Stimulated activated CD4-positive, alpha-beta T cell treated with anti-CD3 and anti-CD28 coated beads, Interleukin-1b, Interleukin-23, amount 100 ng/mL, for 1 hour (primary cell): Measurements from ENCODE around the gene LGALSL.
"Not testable (repeated sequence)": the region's sequence is repeated elsewhere in the genome, so short reads cannot be mapped to it uniquely, and the experiment has no call there.

Experiments
- DNase-seq, 2 donors: peaks; one replicate each; pipeline ENCODE4 v3.0.0-alpha.2; 2020; ENCODE audit warnings: low read depth in 2 of 2

LGALSL gene

DNA sequence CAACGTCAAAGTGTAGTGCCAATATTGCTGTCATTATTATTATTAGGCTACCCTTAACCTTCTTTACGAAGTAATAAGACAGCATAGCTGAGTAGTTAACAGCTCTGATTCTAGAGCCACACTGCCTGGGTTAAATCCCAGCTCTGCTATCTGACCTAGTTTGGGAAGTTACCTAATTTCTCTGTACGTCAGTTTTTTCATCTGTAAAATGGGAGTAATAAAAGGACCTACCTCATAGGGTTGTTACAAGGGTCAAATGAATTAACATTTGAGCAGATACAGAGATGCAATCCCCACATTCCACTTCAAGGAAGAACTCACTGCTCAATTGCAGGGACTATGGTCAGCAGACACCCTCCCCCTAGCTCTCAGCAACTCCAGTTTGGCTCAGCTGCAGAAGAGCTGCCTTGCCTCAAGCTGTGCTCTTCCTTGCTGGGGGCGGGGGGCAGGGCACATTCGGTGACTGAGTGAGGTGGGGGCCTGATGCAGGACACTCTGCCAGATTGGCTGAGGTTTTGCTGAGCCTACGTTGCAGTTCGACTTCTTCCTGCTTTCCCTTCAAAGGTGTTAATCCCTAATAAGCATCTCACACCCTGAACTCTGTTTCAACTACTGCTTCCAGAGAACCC lies 11.0 kb upstream of the LGALSL start:
- no peak for DNase-seq

DNA sequence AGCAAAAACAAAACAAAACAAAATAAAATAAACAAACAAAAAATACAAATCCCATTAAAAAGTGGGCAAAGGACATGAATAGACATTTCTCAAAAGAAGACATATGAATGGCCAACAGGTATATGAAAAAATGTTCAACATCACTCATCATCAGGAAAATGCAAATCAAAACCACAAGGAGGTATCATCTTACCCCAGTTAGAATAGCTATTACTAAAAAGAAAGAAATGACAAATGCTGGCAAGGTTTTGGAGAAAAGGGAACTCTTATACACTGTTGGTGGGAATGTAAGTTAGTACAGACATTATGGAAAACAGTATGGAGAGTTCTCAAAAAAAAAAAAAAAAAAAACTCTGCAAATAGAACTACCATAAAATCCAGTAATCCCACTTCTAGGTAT lies 8.0 kb upstream of the LGALSL start:
- DNase-seq = not testable (repeated sequence)

DNA sequence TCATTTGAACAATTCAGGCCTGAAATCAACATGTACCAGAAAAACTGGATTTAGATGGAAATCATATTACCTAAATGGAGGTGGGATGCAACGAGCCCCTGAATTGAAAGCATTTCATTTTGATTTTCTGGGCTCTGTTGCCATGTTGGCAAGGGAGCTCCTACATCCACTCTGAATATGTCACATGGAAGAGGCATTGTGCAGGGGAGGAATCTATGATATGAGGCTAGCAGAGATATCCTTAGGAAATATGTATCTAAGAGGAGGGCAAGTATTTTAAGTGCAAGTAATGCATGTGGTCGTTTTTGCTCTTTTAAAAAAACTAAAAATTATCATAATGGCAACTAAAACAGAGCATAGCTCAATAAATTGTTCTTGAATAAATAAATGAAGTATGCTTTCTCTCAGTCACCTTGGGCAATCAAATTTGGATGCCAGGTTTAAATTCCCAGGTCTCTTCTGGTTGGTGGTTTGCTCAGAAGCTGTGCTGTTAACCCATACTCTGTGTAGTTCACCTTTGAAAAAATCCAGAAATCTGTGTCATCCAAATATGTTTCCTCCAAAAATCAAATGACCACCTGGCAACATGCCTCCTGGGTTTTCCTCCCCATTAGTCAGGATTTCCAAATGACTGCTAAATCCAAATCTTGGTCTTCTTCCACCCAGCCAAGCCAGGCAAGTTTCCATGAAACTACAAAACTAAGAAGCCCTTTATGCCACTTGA lies 6.5 kb upstream of the LGALSL start:
- DNase-seq = no peak

DNA sequence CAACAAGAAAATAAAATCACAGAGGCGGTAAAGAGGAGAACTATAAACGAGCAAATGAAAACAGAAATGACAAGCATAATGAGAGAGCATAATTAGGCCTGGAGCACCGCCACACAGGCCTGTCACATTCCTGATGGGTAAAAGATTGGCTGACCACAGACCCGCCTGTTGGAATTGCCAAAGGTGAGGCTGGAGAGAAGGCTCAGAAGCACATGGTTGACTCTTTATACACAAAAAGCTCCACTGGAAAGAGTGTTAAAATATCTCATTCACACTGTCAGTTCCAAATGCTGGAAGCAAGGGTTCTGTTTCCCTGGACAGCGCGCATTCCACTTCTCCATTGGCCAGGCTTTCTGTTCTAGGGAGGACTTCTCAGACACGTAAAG lies 5.9 kb upstream of the LGALSL start:
- no peak for DNase-seq

DNA sequence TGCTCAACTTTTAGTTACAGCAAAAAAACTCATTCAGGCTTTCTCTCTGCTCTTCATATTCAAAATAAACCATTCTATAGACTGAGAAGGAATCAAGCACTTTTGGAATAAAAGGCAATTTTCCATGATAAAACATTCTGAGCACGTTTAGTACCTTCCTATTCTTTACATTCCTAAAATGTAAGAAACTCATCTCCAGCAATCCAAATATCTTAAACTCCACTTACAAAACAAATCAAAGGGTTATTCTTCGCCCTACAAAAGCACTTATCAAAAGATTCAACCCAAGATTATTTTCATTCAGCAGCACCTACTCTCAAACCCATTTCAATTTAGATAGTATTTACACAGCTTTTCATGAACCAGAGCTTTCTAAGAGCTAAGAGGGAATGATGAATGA lies 2.9 kb upstream of the LGALSL start:
- DNase-seq = no peak

DNA sequence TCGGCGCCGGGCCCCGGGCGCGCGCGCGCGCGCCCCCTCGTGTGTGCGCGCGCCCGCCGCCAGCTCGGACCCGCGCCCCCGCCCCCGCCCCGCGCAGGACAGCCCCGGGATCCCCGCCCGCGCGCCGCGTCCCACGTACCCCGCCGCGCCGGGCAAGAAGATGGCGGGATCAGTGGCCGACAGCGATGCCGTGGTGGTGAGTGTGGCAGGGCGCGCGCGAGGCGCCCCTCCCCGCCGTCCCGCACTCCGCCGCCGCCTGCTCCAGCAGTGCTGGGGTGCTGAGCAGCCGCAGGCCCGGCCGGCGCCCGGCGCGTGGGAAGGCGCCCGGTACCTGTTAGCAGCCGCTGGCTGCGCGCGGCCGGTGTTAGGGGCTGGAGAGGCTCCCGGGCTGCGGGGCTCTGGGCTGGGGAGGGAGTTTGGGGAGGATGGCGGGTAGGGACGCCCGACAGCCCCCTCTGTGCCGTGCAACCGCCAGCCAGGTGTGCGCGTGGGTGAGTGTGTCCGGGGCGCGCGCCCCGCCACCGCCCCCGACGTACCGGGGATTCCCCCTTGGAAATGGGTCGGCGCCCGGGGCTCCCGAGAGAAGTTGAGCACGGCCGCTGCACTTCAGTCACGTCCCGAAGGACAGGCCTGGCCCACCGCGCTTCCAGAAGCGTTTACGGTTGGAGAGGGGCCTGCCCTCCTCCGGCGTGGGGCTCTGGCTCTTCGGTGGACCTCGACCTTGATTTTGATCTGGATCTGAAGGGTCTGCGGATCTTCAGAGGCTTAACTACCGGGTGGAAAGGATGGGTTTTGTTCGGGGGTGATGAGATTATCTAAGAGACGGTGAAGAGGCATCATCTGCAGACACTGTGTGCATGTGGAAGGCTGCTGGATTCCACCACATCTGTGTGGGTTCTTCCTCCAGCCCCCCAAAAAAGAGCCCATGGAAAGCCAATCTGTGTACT lies 697 bp downstream of the LGALSL start:
- peak in 1 of 2 donors; percentile 12 for DNase-seq

DNA sequence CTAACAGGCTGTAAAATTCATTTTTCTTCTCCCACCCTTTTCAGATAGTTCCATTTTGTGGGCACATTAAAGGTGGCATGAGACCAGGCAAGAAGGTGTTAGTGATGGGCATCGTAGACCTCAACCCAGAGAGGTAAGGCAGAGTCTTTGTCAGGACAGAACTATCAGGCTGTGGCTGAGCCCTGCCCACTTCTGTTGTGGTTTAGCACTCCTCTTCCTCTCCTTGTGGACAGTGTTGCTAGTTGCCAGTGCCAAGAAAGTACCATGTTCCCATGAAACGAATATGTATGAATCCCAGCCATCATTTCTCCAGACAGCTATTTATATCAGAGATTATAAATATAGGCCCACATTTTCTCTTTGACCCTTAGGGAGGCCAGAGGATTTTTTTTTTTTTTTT lies 1.6 kb downstream of the LGALSL start:
- no peak for DNase-seq

DNA sequence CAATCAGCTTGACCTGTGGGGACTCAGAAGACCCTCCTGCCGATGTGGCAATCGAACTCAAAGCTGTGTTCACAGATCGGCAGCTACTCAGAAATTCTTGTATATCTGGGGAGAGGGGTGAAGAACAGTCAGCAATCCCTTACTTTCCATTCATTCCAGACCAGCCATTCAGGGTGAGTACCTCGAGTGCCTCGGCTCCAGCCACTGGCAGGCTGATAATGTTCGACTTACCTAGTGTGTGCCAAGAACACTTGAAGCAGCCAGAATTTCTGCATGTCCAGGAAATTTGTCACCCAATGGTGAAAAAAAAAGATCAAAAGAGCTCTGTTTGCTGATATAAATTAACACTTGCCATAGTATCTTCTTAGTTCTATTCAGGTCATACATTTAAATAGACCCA lies 2.3 kb downstream of the LGALSL start:
- no peak for DNase-seq

DNA sequence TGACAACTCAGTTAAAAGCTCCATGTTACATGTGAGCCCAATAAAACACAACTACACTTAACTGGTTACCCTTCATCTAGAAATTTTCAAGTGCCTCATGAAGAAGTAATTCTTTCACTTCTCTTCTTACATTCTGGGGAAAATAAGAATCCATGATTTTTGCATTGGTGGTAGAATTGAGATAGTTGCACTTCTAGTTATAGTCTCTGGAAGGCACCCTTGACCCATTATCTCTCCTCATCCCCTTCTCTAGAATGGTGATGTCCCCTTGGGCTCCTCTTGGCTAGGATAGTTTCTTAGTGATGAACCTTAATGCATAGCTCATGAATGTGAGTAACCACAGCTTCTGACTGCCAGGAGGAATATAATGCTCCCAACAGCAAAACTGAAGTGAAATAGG lies 3.6 kb downstream of the LGALSL start:
- DNase-seq = no peak

DNA sequence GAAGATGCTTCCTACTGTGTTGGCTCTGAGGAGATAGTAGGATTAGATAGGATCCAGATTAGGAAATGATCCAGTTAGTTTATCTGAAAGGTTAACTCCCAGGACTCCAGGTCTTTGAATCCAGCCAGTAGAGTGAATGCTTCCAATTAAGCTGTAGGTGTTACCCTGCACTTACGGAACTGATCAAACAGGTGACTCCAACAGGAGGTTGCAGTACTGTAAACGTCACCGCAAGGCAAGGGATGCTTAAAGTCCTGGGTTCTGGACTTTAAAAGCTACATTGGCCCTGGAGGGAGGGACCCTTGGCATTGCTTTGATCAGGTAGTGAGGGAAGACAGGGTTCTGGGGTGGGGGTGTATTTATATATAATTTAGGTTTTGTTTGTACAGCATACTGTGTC lies 5.6 kb downstream of the LGALSL start:
- DNase-seq = no peak

DNA sequence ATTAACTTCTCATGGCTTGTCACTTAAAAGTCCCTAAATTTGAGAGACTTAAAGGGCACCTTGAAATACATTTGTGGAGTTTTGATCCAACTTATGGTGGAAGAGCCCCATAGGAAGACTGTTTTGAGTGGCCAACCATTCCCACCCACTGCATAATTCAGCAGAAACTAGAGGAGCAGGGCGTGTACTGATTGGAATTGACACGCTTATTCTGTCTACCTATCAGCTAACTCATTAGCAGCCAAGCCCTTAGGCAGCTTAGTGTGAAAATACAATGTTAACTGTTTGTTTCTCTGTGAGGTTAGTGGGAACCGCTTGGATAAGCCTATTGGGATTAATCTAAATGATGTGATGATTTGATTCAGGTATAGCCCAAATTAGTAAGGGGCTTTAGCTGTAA lies 6.4 kb downstream of the LGALSL start:
- DNase-seq = no peak

DNA sequence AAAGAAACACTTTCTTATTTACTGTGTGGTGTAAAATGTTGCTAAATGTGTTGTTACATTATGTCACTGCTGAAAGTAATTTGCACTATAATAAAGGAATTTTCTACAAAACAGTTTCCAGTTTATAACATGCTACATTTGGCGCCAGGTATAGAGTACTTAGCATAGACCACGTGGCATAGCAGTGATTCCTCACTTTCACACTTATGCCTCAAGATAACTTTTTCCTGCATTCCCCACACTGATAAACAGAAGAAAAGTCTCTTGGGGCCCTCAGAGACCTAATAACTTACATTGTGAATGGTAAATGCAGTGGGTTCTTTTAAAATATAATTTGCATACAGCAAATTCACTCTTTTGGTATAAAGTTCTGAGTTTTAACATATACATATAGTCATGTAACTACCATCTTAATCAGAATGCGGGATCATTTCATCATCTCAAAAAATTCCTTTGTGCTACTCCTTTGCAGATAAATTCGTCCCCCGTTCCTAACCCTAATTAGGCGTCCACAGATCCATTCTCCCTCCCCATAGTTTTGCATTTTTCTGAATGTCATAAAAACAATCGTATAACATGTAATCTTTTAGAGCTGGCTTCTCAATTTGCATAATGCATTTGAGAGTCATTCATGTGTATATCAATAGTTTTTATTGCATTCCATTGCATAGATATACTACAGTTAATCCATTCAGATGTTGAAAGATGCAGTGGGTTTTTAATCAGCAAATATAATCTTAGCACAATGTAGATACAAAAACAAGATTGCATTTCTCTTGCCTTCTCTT lies 7.5 kb downstream of the LGALSL start:
- no peak for DNase-seq

DNA sequence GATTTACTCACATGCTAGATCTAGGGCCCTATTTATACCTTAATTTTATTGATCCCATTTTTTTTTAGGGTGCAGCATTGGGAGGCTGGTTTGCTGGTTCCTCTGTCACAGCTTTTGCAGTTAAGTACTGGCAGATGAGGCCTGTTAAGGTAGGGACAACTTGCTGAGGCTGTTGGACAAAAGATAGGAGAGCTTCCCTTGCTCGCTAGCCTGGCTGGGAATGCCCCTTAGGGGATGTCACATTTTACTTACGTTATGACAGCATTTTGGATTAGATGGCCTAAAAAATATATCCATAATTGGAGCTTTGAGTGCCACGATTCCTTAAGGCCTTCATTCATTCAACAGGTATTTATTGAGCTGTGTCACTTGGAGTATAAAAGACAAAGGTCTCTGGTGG lies 8.2 kb downstream of the LGALSL start:
- DNase-seq = no peak

DNA sequence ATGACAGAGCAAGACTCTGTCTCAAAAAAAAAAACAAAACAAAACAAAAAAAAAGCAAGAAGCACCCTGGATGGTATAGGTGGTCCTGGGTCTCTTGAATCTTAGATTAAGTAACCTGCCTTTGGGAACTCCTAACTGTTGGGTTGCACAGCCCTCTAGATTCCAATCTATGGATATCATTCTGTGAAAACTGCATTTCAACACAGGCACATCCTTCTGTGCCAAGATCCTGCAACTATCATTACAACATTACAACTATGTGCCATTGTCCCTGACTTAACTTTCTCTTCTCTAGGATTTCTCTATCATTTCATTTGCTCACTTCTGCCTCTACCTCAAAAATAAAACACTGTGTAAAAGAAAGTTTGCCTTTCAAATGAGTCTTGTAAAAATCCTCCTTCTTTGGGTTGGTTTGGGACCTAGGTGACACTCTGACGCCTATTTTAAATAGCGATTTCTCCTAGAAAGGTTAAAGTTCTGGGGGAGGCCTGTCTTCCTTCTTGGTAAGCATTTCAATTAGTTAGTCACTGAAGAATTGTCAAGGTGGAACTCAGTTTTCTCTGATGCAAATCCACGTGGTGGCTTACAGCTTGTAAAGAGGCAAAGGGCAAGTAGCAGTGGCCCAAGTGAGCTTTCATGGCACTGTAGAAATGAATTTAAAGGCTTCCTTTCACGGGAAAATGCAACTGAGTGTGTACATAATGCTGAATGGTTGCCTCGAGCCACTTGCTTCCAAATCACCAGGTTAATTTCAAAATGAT lies 9.2 kb downstream of the LGALSL start:
- DNase-seq = no peak

DNA sequence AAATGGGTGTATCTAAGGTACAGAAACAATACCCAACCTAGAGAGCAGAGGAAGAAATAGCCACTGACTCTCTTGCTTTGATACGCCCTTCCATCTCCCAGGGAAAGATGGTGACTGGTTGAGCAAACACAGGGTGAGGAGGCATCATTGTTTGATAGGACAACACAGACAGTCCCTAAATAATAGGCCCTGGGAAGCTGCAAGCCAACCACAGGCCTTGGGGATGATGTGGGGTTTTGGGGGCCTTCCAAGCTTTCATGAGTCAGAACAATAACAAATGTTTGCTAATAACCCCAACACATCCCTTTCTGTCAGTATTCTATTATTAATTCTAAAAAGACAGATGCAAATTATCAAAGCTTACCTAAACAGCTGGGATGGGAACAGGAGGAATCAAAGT lies 9.8 kb downstream of the LGALSL start:
- DNase-seq = no peak

DNA sequence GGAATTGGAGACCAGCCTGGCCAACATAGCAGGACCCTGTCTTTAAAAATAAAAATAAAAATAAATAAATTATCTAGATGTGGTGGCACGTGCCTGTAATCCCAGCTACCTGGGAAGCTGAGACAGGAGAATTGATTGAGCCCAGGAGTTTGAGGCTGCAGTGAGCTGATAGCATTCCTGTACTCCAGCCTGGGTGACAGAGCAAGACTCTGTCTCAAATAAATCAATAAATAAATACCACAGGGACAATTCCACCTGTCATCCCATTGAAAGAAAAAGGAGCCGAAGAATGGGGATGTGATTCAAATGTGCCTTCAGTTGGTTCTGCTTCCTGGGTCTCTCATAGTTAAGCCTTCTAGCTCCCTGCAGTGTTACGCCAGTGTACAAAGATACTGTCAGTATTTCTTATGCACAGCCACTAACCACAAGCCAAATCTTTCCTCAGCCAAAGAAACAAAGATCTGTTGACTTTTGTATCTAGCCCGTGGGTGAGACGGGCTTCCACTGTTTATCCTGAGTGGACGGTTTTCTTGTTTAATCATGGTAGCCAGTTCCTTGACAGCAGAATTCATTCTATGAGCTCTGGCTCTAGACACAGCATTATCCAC lies 12.6 kb downstream of the LGALSL start:
- DNase-seq = no peak

DNA sequence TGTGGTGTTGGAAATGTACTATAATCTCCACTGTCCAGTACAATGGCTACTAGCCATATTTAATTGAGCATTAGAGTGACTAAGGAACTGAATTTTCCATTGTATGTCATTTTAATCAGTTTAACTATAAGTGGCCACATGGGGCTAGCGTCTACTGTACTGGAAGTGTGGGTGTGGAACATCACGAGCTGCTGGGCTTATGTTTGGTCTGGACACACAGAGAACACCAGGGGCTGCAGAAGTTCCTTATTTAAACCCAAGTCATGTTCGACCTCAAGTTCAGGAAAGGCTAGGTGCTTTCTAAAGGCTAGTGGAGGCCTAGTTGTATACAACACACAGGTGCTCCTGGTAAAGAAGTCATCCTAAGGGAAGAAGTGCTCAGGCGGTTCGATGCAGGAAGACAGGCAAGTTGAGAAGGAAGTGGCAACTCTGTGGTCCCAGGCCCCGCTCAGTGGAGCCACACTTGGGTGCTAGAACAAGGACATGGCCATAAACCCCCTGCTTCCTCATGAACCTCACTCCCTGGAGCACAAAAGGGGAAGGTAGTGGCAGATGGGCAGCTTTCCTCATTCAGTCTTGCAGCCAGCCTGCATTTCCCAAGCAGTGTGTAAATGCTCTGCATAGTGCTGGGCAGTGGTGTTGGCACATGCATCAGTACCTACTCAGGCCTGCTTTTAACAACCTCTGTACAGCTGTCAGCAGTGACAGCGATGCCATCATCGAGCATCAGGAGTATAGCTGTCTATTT lies 13.3 kb downstream of the LGALSL start:
- no peak for DNase-seq

DNA sequence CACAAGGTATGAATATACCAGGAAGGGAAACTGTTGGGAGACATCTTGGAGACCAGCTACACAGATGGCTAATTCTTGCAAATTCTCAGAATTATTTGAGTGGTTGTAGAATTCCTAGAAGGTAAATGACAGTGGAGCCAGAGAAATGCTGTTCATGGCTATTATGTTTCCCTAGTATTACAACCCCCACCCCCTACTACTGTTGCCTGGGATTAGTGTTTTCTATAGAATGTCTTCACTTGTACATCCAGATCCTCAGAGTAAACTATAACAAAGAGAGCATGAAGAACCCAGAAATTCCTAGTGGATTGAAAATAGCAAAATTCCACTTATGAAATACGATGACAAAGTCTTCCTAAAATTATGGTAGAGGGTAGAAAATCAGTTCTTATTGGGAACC lies 15.3 kb downstream of the LGALSL start:
- DNase-seq = no peak

DNA sequence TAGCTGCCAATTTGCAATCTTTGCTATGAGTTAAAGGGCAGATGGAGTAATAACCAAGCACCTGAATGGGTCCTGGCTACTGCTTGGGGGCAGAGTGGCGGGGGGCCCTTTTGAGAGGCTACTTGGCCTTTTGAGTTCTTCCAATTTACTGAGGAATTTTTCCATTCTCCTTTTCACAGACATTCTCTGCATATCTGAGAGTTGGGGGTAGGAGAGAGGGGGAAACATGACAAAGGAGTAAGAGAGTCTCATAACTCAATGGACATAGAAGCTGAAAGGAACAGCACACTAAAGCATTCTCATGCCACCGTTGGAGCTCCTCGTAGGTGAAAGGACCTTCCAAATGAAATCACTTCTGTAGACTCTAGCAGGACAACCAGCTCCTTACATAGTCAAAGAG lies 16.1 kb downstream of the LGALSL start:
- no peak for DNase-seq

DNA sequence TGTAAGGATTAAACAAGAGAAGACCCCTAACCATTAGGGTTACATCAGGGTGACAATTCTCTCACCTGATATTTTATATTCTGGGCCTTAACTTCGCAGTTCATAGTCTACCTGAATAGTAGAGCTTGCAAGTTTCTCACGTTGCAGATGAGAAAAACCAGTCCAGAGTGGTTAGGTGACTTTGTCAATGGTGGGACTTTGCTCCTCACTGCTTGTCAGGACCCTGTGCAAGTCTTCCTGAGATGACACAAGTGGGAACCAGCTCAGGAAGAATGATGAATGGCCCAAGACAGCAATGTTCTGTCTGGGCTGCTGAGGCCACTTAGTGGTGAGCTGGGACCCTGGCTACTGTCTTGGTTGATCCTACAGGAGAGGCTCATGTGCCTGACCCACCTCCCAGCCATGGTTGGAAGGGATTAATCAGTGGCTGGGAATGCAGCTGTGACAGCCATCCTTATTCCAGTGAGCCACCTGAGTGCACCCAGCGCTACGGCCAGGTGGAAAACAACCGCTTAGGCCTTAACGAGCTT lies 16.9 kb downstream of the LGALSL start:
- no peak for DNase-seq
